Myometrial cell (primary cell): ENCODE results near the gene MYDGF. TPM values are rescaled to one million over a fixed set of nuclear protein-coding genes. Genes with fewer than 3 reads are reported as not detected.

Source experiments
- total RNA-seq: library from RNA; depleted of rRNA; stranded (reverse); fragments of >200 nt; gene quantifications from 2 replicates; pipeline ENCODE4 v1.2.3, GENCODE V29; 2015

Gene MYDGF
- 254 and 310 TPM in 2 replicates for total RNA-seq

GRCh38 chr19:4669723-4670480, at the start of gene MYDGF:
MYDGF (minus strand) TSS chr19:4670342; CDS start chr19:4670334, 8 bp downstream.

GRCh38 chr19:4638828-4639530, 31.2 kb downstream of the MYDGF start, which contains the start of gene TNFAIP8L1:
TNFAIP8L1 (plus strand) TSS chr19:4639516; CDS start chr19:4651870, 12,354 bp downstream.

Other genes starting within 250 kb of the MYDGF start
- 76.0 and 92.8 TPM in 2 replicates for gene UBXN6, start 212.5 kb downstream of the MYDGF start, total RNA-seq
- 74.6 and 78.7 TPM in 2 replicates for gene HDGFL2, start 198.0 kb downstream of the MYDGF start, total RNA-seq
- 0.71 and 1.2 TPM in 2 replicates for gene PLIN4, start 151.9 kb downstream of the MYDGF start, total RNA-seq
- 0.18 TPM in 1 of 2 replicates, not detected in the other for gene PLIN5, start 135.1 kb downstream of the MYDGF start, total RNA-seq
- gene LRG1, start 130.3 kb downstream of the MYDGF start, total RNA-seq: not detected in 2 replicates
- 0.53 and 0.86 TPM in 2 replicates for gene SEMA6B, start 110.7 kb downstream of the MYDGF start, total RNA-seq
- 5.5 and 8.0 TPM in 2 replicates for gene TNFAIP8L1, start 30.8 kb downstream of the MYDGF start, total RNA-seq
- 93.0 and 172 TPM in 2 replicates for gene DPP9, start 53.5 kb upstream of the MYDGF start, total RNA-seq
- gene FEM1A, start 121.4 kb upstream of the MYDGF start, total RNA-seq: 8.3 and 8.4 TPM in 2 replicates
- gene TICAM1, start 161.4 kb upstream of the MYDGF start, total RNA-seq: 0.29 and 4.1 TPM in 2 replicates
- 257 and 267 TPM in 2 replicates for gene PLIN3, start 197.3 kb upstream of the MYDGF start, total RNA-seq
- not detected in 2 replicates for gene ARRDC5, start 232.6 kb upstream of the MYDGF start, total RNA-seq
- 37.9 and 39.5 TPM in 2 replicates for gene UHRF1, start 239.2 kb upstream of the MYDGF start, total RNA-seq